GM12801 (cell line): Measurements from ENCODE around the gene EFCAB7.

Experiments
- TF ChIP-seq, protein P1 (sequence below): IDR thresholded peaks from one replicate; pipeline ENCODE4 v1.5.1; 2011; ENCODE audit warnings: control low read depth; ENCODE audit not compliant: insufficient read length; ENCODE audit errors: extremely low read depth

Gene EFCAB7

DNA sequence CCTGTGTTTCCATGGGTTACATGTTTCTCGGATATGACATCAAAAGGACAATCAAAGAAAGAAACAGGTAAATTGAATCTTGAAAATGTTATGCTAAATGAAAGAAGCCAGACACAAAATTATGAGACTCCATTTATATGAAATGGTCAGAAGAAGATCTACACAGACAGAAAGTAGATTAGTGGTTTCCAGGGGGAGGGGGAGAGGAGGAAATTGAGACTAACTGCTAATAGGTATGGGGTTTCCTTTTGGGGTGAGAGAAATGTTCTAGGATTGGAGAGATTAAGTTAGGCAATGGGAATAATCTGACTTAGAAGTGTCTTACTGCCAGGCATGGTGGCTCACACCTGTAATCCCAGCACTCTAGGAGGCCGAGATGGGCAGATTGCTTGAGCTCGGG lies 22.1 kb upstream of the EFCAB7 start:
- TF ChIP-seq, protein P1, sequence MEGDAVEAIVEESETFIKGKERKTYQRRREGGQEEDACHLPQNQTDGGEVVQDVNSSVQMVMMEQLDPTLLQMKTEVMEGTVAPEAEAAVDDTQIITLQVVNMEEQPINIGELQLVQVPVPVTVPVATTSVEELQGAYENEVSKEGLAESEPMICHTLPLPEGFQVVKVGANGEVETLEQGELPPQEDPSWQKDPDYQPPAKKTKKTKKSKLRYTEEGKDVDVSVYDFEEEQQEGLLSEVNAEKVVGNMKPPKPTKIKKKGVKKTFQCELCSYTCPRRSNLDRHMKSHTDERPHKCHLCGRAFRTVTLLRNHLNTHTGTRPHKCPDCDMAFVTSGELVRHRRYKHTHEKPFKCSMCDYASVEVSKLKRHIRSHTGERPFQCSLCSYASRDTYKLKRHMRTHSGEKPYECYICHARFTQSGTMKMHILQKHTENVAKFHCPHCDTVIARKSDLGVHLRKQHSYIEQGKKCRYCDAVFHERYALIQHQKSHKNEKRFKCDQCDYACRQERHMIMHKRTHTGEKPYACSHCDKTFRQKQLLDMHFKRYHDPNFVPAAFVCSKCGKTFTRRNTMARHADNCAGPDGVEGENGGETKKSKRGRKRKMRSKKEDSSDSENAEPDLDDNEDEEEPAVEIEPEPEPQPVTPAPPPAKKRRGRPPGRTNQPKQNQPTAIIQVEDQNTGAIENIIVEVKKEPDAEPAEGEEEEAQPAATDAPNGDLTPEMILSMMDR = no peak

DNA sequence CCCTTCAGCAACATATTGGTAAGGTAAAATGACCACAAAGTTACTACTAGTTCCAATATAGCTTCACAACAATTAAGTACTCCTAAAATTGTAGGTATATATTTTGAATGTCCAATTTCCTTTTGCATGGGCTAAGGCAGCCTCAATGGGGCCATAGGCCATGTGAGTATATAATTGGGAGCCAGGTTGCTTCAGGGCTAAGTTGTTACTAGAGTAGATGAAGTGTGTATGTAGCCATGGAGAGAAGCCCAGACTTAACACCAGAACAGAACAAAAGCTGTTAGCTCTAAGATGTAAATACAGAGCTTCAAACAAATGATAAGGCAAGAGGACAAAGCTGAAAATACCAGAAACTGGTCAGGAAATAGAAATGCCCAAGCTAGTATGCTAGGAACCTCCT lies 16.5 kb upstream of the EFCAB7 start:
- TF ChIP-seq, protein P1 = no peak

DNA sequence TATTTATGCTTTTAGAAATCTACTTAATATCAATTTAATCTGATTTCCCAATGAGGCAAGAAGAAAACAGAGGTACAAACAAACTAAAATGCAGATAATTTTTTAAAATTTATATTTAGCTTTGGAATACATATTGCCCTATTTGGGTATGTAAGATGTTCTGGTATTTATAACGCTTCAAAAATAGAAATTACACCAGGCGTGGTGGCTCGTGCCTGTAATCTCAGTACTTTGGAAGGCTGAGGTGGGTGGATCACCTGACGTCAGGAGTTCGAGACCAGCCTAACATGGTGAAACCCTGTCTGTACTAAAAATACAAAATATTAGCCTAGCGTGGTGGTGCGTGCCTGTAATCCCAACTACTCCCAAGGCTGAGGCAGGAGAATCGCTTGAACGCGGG lies 13.6 kb upstream of the EFCAB7 start:
- TF ChIP-seq, protein P1 = no peak

DNA sequence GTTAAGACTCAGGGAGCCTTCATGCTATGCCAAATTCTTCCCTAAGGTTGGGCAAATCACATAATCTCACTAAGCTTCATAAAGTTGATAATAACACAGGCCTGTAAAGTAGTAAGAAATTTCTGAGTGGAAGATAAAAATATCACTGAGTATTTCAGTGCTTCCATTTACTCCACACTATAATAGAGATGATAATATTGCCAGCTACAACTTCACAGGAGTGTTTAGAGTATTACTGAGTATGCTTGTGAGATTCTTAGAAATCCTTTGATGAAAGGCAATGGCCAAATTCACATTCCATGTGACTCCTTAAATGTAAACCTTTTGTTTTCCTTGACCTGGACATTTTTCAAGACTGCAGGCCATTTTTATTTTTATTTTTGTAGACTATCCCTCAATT lies 10.7 kb upstream of the EFCAB7 start:
- TF ChIP-seq, protein P1 = no peak

DNA sequence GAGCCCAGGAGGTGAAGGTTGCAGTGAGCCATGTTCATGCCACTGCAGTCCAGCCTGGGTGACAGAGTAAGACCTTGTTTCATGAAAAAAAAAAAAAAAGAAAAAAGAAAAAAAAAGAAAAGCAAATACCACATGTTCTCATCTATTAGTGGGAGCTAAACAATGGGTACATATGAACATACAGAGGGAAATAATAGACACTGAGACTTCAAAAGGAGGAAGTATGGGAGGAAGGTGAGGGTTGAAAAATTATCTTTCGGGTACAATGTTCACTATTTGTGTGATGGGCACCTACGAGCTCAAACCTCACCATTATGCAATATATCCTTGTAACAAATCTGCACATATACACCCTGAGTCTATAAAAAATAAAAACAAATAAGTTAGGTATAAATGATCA lies 6.7 kb upstream of the EFCAB7 start:
- TF ChIP-seq, protein P1 = no peak

DNA sequence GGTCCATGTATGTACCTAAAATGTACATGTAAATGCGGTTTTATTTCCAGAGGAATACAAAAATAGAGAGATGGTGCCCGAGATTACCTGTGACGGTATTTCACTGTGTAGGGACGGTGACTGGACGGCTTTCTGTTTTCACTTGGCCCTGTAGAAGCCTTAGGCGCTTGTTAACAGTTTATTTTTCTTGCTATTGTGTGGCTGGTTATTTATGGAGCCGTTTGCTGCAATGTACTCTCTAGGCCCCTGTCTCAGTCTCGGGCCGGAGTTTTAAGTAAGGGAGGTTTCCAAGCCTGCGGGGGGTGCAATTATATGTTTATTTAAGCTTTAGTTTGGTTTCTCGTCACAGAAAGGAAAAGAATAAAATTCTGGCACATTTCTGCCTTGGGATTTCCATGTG lies 413 bp downstream of the EFCAB7 start:
- TF ChIP-seq, protein P1 = no peak

DNA sequence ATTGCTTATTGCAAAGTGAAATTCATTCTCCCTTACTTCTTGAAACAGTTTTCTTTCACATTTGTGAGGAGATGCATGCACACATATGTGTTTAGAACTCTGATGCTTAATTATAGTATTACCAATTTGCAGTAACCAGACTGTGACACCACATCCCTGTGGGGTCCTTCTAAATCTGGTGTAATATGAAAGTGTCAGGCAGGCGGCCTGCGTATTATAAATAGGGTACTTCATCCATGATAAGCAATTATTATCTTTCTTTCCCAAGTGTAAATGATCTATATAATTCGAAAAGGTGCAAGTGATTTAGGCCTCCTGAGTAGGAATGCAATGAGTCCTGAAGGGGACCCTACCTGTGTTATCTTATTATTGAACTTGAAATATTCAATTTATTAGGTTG lies 876 bp downstream of the EFCAB7 start:
- TF ChIP-seq, protein P1 = no peak

DNA sequence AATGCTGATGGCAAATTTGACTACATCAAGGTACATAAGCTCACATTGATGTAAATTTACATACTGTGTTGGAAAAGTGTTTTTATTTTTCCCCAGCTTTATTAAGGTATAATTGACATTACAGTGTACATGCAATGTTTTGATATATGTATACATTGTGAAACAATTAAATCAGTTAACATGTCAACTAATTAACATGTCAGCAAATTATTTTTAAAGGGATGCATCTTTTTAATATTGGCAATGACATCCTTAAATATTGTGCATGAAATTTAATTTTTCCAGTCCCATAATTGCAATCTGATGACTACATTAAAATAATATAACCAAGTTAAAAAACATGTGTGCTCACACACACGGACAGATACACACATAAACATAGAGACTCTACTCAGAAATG lies 9.4 kb downstream of the EFCAB7 start:
- TF ChIP-seq, protein P1 = no peak
